Amniotic epithelial cell (primary cell): ENCODE data around the gene KBTBD3.

ENCODE experiments used
- DNase-seq: peaks from one replicate; pipeline ENCODE4 v3.0.0-alpha.2; 2010; ENCODE audit warnings: low read depth

The KBTBD3 gene

DNA sequence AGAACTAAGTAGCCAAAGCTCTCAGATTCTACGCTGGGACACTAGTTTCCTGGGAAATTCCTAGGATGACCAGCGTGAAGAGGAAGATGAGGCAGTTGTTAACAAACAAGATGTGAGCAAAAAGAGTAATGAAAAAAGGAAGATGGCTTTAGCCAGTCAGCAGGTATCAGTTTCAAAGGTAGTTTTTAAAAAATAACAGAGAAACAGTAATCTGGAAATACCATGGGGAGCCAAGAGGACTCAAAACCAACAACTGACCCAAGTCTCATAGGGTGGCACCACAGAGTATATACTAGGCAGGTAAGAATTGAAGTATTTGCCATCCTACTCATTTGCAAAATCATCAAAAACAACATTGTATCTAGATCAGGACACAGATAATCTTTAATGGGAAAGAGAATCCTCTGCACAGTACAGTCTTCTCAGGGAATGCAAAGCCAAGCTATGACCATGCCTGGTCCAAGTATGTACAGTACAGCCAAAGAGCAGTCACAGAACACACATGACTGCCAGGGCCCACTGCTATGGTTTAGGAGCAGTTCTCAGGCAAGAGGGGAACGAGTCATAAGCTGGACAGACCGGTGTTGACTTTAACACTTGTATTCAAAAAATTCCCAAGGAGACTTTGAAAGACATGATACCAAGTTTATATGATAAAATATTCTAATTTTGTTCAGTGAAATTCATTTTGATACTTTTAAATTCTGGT, 75.7 kb downstream of the KBTBD3 start:
- no peak for DNase-seq
